ENCODE results near the gene UGT2B7.
"Not testable (repeated sequence)": the region's sequence is repeated elsewhere in the genome, so short reads cannot be mapped to it uniquely, and the experiment has no call there.

UGT2B7 gene

DNA sequence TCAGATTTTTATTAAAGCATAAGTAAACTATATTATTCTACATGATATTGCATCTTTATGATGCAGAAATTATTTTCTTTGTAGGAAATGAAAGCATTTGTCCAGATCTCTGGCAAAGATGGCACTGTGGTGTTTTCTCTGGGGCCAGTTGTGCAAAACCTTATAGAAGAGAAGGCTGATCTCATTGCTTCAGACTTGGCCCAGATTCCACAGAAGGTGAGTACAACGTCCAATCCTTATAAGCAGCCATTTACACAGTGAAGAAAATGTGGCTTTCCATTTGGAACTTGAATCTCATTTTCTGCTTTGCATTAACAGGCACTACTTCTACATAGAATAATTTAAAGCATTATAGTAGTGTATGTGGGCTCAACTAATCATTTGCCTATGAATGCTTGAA lies 6.9 kb upstream of the UGT2B7 start:
- DNase-seq = no peak

DNA sequence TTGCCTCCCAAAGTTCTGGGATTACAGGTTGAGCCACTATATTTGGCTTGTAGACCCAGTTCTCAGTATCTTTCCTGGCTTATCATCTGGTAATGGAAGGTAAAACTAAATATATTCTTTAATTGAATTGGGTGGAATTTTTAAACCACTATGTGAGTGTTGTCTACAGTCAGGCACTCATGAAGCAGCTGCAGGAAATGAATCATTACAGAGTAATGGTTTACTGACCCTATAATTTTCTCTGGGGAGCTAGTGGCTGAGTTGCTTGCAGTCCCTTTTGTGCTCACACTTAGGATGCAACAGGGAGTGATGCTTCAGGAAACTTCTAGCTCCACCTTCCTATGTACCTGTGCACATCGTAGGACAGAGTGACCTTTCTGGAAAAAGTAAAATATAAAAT lies 4.1 kb upstream of the UGT2B7 start:
- no peak for DNase-seq

DNA sequence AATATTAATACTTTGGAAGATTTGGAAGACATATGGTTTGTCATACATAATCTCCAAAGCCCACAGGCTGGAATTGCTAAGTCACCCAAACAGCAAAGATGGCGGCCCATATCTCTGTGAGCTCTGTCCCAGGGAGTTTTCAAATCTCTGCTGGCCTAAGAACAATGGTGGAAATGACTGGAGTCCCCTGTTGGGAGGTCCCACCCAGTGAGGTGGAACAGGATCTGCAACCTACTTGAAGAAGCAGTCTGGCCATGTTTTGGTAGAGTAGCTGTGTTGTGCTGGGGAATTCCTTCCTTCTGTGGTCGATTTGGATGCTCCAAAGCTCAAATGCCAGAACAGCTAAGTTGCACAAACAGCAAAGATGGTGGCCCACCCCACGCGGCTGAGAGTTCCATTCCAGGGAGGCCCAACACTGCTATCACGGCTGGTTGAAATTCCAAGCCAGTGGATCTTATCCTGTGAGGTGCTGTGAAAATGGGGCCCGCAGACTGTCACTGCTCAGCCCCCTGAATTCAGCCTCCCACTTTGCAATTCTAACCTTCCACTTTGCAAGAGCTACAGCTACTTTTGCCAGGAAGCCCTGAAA lies 3.2 kb upstream of the UGT2B7 start:
- no peak for DNase-seq

DNA sequence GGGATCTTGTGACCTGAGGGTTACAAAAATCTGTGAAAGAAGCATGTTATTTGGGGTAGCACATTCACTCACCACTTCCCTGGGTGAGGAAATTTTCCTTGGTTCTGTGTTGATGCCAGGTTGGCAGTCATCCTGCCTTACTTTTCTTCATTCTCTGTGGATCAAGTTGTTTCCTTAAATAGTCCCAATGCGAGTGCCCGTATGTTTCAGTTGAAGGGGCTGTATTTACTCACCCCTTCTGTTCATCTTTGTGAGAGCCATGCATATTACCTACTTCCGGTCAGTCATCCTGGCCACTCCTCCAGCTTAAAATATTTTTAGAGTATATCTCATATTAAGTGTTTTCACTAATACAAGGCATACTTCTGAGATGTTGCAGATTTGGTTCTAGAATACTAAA lies 2.6 kb upstream of the UGT2B7 start:
- DNase-seq = no peak

DNA sequence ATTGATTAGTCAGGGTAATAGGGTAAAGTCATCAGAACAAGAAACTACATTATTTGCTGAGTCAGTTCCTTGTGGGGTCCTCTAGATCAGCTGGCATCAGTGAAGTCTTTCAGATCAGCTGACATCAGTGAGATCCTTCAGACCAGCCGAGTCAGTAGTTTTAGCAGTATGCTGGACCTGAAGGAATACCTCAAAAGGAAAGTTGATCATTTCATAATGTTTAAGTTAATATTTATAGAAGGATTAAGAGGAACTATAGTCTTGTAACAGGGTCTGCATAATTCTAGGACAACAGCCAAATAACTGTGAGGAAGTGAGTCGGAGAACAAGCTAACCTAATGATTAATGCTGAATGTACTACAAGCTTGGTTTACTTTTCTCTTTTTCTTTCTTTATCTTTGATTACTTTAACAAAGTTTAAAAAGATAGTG lies 958 bp upstream of the UGT2B7 start:
- no peak for DNase-seq

DNA sequence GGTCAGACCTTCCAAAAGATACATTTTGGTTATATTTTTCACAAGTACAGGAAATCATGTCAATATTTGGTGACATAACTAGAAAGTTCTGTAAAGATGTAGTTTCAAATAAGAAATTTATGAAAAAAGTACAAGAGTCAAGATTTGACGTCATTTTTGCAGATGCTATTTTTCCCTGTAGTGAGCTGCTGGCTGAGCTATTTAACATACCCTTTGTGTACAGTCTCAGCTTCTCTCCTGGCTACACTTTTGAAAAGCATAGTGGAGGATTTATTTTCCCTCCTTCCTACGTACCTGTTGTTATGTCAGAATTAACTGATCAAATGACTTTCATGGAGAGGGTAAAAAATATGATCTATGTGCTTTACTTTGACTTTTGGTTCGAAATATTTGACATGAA lies 536 bp downstream of the UGT2B7 start:
- no peak for DNase-seq

DNA sequence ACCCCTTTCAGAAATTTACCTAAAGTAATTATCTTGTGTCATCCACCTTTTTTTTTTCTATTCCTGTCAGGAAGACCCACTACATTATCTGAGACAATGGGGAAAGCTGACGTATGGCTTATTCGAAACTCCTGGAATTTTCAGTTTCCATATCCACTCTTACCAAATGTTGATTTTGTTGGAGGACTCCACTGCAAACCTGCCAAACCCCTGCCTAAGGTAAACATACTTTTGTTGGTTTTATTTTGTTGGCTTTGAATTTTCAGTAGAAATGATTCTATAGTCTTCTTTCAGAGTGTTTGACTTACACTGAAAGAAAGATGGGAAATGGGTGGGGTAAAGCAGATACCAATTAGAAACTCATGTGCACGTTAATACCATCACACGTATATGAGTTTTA lies 2.2 kb downstream of the UGT2B7 start:
- DNase-seq = no peak

DNA sequence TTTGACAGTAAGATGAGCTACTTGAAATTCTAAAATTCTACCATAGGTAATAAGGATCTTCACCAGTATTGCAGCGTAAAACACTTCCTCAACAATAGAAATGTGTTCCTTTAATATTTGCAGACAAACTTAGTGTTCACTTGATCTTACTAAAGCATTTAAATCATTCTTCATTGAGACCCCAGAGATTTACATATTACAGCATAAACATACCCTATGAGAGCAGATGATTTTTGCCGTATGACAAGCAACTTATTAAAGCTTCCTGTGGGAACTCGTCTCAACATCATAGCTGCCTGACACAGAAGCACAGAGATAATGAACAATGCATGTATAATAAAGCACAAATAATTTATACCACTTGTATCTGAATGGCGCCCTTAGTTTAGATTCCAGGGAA lies 3.6 kb downstream of the UGT2B7 start:
- no peak for DNase-seq

DNA sequence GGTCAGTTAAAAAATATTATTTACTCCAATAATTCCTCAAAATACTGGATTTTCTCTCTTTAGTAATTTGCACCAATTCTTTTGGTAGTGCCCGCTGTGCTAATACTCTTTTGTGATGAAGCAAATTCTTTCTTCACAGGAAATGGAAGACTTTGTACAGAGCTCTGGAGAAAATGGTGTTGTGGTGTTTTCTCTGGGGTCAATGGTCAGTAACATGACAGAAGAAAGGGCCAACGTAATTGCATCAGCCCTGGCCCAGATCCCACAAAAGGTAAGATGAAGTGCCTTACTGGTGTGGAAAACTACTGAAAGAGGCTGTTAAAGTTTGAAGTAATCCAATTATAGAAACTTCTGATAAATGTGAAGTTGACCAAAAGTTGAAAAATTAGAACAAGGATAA lies 6.4 kb downstream of the UGT2B7 start:
- DNase-seq = not testable (repeated sequence)

DNA sequence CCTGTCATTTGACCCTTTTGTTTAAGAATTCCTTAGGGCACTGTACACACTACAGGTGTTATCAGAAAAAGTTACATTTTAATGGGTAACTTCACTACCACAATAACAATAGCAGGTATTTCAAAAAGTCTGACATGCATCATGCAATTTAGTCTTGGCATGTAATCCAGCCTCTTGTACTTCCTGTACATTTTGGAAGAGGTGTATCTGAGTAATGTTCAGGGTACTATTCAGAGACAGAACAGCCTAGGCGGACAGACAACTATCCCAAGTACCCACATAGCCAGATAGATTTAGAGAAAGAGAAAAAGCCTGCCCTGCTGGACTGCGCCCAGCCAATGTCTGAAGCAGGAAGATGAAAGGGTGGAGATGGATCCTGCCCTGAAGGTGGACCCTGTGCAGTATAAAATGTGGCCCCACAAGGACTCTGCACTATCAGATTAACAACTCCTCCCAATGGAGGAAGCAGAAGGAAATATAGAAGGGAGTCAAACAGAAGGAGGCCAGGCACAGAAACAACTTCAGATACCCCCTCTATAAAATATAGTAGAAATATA lies 8.5 kb downstream of the UGT2B7 start:
- DNase-seq = no peak

DNA sequence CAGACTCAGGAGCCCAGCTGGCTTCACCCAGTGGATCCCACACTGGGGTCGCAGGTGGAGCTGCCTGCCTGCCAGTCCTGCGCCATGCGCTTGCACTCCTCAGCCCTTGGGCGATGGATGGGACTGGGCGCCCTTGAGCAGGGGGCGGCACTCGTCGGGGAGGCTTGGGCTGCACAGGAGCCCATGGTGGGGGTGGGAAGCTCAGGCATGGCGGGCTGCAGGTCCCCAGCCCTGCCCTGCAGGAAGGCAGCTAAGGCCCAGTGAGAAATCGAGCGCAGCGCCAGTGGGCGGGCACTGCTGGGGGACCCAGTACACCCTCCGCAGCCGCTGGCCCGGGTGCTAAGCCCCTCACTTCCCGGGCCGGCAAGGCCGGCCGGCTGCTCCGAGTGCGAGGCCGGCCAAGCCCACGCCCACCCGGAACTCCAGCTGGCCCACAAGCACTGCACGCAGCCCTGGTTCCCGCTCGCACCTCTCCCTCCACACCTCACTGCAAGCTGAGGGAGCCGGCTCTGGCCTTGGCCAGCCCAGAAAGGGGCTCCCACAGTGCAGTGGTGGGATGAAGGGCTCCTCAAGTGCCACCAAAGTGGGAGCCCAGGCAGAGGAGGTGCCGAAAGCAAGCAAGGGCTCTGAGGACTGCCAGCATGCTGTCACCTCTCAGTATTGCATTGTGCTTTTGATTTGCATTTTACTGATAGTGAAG lies 19.0 kb downstream of the UGT2B7 start:
- not testable (repeated sequence) for DNase-seq

DNA sequence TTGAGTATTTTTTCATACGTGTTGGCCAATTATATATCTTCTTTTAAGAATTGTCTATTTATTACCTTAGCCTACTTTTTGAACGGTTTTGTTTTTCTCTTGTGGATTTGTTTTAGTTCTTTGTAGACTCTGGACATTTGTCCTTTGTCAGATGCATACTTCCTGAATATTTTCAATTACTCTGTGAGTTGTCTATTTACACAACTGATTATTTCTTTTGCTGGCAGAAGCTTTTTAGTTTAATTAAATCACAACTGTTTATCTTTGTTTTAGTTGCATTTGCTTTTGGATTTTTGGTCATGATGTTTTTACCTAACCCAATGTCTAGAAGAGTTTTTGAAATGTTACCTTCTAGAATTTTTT lies 19.6 kb downstream of the UGT2B7 start:
- DNase-seq = no peak

DNA sequence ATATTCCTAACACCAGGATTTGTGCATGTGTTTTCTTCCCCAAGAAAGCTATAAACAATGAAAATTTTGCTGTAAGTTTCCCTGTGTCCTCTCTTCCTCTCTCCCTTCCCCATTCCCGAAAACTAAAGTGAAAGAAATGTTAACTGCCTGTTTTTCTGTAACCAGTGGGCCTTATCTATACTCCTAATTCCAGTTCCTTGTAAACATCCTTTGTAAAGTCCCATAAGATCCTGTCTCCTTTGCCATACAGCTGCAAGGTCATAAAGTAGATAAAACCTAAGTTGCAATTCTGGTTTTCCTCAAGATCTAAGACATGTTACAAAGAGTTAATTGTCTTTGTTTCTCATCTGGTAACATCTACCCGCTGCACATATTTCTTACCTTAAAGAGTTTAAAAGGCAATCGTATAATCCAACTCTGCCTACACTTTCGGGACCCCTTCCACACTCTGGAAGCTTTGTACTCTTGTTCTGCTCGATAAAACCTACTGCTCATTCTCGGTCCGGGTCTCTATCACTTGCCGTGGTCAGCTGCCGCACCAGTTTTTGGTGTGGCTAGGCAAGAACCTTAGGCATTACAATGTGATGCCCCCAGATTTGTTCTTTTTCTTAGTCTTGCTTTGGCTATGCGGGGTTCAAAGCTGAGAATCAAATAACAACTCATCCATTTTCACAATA lies 20.5 kb downstream of the UGT2B7 start:
- no peak for DNase-seq

DNA sequence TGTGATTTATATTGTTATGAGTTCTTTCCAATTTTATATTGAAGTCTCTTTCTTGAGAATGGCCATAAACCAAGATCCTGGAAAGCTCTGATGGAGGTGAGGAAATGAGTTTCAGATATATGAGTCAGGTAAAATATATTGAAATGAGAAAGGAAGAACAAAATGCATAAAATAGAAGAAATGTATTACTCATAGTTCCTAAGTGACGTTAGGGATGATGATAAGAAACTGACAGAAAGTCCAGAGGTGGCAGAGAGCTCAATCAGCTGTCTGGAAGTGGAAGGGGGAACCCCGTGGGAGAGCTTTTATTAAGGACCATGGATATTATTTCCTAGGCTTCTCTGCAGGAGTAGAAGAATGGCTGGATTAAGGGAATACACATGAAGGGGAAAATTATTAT lies 24.6 kb downstream of the UGT2B7 start:
- no peak for DNase-seq

DNA sequence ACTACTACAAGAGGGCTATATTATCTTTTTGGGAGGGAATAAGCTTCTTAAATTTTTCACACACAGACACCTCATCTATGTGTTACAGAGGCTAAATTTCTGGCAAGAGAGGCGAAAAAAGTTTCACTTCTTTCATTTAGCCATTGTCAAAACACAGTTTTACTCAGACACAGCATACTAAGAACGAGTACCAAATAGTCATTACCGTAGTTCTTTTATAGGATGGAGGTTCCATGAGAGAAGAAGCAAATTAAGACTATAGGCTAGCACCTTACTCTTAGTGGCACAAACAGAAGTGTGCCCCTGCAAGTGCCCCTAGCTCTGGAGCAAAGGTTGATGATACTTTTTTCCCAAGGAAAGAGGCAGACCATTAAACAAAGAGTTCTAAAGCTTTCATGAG lies 26.2 kb downstream of the UGT2B7 start:
- no peak for DNase-seq

DNA sequence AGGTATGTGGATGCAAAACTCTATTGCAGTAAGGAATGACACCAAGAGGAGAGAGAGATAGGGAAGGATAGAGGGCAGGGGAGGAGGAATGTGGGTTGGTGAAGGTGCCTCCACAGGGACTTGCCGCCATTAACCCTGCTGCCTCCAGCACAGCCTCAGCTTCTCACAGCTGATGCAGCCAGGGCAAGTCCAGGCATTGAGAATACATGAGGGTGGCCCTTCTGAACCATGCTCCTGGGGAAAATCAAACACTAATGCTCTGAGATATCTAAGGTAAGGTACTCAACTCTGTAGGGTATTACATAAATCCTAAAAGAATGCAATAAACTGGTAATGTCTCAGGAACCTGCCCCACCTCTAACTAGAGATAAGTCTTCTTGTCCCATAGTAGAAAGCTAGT lies 28.7 kb downstream of the UGT2B7 start:
- no peak for DNase-seq

DNA sequence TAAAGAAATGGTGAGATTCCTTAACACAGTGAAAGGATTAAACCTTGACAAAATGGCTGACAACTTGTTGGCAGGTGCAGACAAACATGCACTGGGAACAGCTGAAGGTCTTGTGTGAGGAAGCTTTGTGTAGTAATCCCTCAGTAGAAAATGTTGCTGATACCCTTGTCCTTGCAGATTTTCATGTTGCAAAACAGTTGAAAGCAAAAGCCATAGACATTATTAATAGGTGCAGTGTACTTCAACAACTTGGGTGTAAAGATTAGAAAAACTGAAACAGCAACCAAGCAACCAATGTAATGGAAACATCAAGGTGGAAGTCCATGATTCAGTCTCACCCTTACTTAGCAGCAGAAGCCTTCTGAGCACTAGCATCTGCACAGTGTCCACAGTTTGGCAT lies 29.8 kb downstream of the UGT2B7 start:
- no peak for DNase-seq

DNA sequence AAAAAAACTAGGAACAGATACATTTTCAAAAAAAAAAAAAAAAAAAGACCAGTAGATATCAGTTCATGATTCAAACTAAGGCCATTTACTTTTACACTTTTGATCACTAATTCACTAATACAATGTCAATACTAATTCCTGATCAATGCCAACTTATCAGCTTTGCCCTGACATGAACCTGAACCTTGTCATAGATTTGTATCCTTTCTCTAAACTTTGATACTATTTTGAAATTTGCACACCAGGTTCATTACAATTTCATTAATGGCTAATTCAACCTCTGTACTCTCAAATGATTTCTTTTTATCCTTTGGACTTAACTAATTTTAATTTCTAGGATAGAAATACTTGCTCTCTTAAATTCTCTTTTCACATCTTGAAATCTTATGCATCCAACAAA lies 37.7 kb downstream of the UGT2B7 start:
- no peak for DNase-seq

DNA sequence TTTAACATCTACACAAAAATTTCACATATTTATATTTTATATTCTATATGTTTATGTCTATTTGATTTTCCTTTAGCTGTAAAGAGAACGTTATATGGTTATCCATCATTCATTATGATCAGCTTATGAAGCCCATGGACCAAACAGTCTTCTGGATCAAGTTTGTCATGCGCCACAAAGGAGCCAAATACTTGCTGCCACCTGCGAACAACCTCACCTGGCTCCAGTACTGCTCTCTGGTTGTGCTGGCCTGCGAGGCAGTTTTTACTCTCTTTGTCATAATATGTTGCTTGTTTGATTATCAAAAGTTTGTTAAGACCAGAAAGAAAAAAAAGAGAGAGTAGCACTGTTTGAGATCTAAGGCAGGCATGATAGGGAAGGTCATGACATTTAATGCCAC lies 38.2 kb downstream of the UGT2B7 start:
- DNase-seq = no peak

DNA sequence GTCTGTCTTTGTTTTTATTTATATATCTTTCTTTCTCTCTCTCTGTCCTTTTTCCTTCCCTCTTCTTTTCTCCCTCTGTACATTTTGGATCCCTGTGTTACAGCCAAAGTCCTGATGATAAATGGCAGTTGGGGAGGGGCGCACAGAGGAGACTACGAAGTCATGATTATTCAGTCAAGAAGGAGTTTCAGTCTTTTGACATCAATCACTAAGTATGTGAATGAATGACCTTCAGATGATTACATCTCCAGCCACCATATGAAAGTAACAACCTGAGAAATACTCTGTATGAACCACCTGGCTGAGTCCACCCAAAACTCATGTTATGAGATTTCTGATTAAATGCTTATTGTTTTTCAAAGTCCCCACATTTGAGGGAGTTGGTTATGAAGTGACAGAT lies 45.0 kb downstream of the UGT2B7 start:
- DNase-seq = no peak

DNA sequence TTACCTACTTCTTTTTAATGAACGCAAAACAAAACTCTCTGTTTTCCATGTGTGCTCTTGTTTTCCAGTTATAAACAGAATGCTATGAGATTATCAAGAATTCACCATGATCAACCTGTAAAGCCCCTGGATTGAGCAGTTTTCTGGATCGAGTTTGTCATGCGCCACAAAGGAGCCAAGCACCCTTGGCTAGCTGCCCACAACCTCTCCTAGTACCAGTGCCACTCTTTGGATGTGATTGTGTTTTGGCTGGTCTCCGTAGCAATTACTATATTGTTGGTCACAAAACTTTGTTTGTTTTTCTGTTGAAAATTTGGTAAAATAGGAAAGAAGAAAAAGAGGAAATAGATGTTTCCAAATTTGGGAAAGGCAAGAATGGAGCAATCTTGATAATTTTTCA lies 51.1 kb downstream of the UGT2B7 start:
- no peak for DNase-seq

DNA sequence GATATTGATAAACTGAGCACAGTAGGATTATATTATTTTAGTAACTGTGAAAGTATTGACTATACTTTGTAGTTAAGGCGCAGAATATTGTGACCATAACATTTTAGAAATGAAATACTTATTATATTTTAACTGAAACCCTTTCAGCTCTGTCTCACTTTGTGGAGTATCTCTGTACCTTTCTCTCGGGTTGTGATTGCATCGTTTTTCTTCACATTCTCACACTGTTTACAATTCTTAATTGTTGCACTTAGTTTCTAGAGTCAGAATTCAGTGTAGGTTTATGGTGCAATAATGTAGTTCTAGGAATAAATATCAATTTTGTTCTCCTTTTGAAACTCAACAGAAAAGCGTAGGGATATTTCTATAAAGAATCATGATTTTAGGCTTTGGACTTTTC lies 57.7 kb downstream of the UGT2B7 start:
- DNase-seq = no peak

DNA sequence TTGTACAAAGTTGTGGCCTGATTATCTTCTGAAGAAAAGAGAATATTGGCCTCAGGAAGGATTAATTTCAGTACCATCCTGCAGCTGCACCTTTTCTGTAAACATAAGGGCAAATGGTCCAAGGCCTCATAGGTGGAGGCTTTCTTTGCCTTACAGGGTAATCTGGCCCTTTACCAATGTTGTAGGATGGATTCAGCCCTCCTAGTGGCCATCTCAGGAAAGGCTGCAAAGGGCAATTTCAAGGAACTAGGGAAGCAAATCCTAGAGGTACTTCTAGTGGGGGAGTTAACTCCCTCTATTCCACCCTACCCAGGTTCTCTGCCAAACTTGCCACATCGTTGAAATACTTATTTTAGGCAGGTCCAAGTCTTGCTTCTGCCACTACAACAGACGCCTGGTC lies 60.6 kb downstream of the UGT2B7 start:
- no peak for DNase-seq

Data from NCI-H187 (cell line).